ENCODE data around the gene ANKRD44. TPM values are rescaled to one million over a fixed set of nuclear protein-coding genes. Genes with fewer than 3 reads are reported as not detected.

Gene ANKRD44
- total RNA-seq, 4 donors from 2014 or later = 1.8 to 6.3 (median 3.0) TPM

DNA sequence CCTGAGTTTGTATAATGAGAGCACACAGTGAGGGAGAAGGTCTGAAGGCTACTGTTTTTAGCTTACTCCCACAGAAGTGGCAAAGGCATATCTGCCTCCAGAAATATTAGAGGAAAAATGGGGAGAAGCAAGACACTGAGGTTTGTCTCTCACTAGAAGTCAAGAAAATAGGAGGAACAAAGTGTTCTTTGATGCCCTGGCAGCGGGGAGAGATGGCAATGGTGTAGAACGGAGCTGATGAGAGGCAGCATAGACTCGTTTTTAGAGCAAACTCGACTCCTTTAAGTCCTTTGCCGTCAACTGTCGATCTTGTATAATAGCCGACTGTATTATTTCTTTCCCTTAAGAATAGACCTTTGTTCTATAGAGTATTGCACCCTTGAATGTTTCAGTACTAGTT lies 73.8 kb downstream of the ANKRD44 start:
- Histone ChIP-seq H3K4me1 (no peaks in the 10 kb centered on the region), H3K9me3 (no peaks in the 10 kb centered on the region), H3K27ac (no peak overlapping the region), H3K27me3 (no peaks in the 10 kb centered on the region), H3K4me3 (no peak overlapping the region), H3K36me3 (no peaks in the 10 kb centered on the region)
- no peak for DNase-seq
- no peak for TF ChIP-seq CTCF (IDR thresholded peaks at IDR 0.05 in 4 of 5, conservative IDR thresholded peaks at IDR 0.05 in 1 of 5)
- TF ChIP-seq POLR2A (IDR thresholded peaks at IDR 0.05) = no peak
- intact Hi-C loops (cut with DNase I; ENCODE audit: low total_unique reads) (no loop called here), in situ Hi-C loops (cut with MboI; ENCODE audit: low sequenced_read_pairs in 4 of 4) (no loop called here)
- ATAC-seq = no peak

- ATAC-seq = no peak
- H3K4me1 ChIP-seq = no peaks in the 10 kb centered on the region
- DNase-seq = no peak
Measured at GRCh38 chr2:197236159-197236558, 74.4 kb downstream of the ANKRD44 start.

GRCh38 chr2:197235711-197236110 lies 74.9 kb downstream of the ANKRD44 start:
- ATAC-seq (no peak), DNase-seq (no peak)
- Histone ChIP-seq H3K27me3 (no peaks in the 10 kb centered on the region), H3K36me3 (no peaks in the 10 kb centered on the region), H3K4me1 (no peaks in the 10 kb centered on the region), H3K27ac (no peak overlapping the region), H3K9me3 (no peaks in the 10 kb centered on the region), H3K4me3 (no peak overlapping the region)
- intact Hi-C loops (cut with DNase I; ENCODE audit: low total_unique reads) (no loop called here), in situ Hi-C loops (cut with MboI; ENCODE audit: low sequenced_read_pairs in 4 of 4) (no loop called here)
- no peak for TF ChIP-seq POLR2A (IDR thresholded peaks at IDR 0.05)
- TF ChIP-seq CTCF (IDR thresholded peaks at IDR 0.05 in 4 of 5, conservative IDR thresholded peaks at IDR 0.05 in 1 of 5) = no peak

More at GRCh38 chr2:197236159-197236558, 74.4 kb downstream of the ANKRD44 start:
- TF ChIP-seq CTCF (IDR thresholded peaks at IDR 0.05 in 4 of 5, conservative IDR thresholded peaks at IDR 0.05 in 1 of 5) = no peak
- TF ChIP-seq POLR2A (IDR thresholded peaks at IDR 0.05) = no peak
- H3K9me3 ChIP-seq = no peaks in the 10 kb centered on the region
- H3K27me3 ChIP-seq = no peaks in the 10 kb centered on the region
- in situ Hi-C loops (cut with MboI; ENCODE audit: low sequenced_read_pairs in 4 of 4) = no loop called here
- H3K4me3 ChIP-seq = no peak overlapping the region
- no peak overlapping the region for H3K27ac ChIP-seq
- H3K36me3 ChIP-seq = no peaks in the 10 kb centered on the region
- intact Hi-C loops (cut with DNase I; ENCODE audit: low total_unique reads) = no loop called here

DNA sequence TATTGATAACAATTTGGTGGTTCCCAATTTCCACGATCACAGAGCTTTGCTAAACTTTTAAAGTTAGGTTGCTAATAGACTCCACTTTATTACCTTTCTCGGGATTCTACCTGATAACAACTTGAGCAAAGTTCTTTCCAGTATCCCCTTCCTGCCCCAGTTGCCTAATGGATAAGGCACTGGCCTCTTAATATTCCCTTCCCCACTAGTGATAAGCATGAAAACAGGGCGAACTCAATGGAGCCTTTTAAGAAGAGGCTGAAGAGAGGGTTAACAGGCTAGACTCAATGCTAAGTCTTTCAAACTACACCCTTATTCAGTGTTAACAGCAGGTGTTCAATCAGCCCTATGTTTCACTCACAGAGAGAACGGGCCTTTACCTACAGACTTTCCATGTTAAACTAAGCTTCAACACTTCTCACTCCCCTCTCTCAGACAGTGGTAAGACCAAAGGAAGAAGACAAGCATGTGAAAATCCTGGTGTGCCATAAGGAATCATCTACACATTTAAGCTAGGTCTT lies 75.8 kb downstream of the ANKRD44 start:
- no peak overlapping the region for H3K4me3 ChIP-seq
- no peak for DNase-seq
- intact Hi-C loops (cut with DNase I; ENCODE audit: low total_unique reads) = no loop called here
- no peaks in the 10 kb centered on the region for H3K36me3 ChIP-seq
- in situ Hi-C loops (cut with MboI; ENCODE audit: low sequenced_read_pairs in 4 of 4) = loop anchor here in 1 of 4 donors (5.0 kb wide), 1 partner anchor 33 kb away; no protein-coding TSS in a partner anchor
- TF ChIP-seq CTCF (IDR thresholded peaks at IDR 0.05 in 4 of 5, conservative IDR thresholded peaks at IDR 0.05 in 1 of 5) = no peak
- TF ChIP-seq POLR2A (IDR thresholded peaks at IDR 0.05) = no peak
- H3K27ac ChIP-seq = no peak overlapping the region
- ATAC-seq = no peak
- H3K9me3 ChIP-seq = no peaks in the 10 kb centered on the region
- no peaks in the 10 kb centered on the region for H3K27me3 ChIP-seq
- no peaks in the 10 kb centered on the region for H3K4me1 ChIP-seq

GRCh38 chr2:197233473-197233872 lies 77.1 kb downstream of the ANKRD44 start:
- ATAC-seq (no peak), DNase-seq (no peak)
- no peak overlapping the region for H3K27ac ChIP-seq
- TF ChIP-seq POLR2A (IDR thresholded peaks at IDR 0.05) (no peak), CTCF (IDR thresholded peaks at IDR 0.05 in 4 of 5, conservative IDR thresholded peaks at IDR 0.05 in 1 of 5) (no peak)
- no peaks in the 10 kb centered on the region for H3K9me3 ChIP-seq
- intact Hi-C loops (cut with DNase I; ENCODE audit: low total_unique reads) = no loop called here
- H3K4me1 ChIP-seq = no peaks in the 10 kb centered on the region
- H3K4me3 ChIP-seq = no peak overlapping the region
- no peaks in the 10 kb centered on the region for H3K36me3 ChIP-seq
- in situ Hi-C loops (cut with MboI; ENCODE audit: low sequenced_read_pairs in 4 of 4) = loop anchor here in 1 of 4 donors (5.0 kb wide), 1 partner anchor 34 kb away; no protein-coding TSS in a partner anchor
- no peaks in the 10 kb centered on the region for H3K27me3 ChIP-seq

Measured in gastrocnemius medialis (tissue), 4 donors.